Mucosa of gallbladder (tissue), 1 donor: ENCODE results near the gene SH2D1A. TPM values are rescaled to one million over a fixed set of nuclear protein-coding genes. Genes with fewer than 3 reads are reported as not detected.

Source experiments
- DNase-seq: peaks from one replicate; pipeline ENCODE4 v3.0.0-alpha.2; 2020; ENCODE audit warnings: low spot score
- total RNA-seq: library from RNA; stranded (reverse); gene quantifications from one replicate; pipeline ENCODE4 v1.2.1, GENCODE V29; 2021
- donor health status: DM: no; HTN: no; CAD: no.

SH2D1A gene
- total RNA-seq, 1 donor from 2014 or later: 1.0 TPM

GRCh38 chrX:124421898-124422655 lies 75.7 kb downstream of the SH2D1A start:
- no peak for DNase-seq

Other genes with a start within 250 kb of the SH2D1A start
- not detected for gene TEX13D, start 13.9 kb upstream of the SH2D1A start, total RNA-seq